ENCODE data around the gene LAMC3. TPM values are rescaled to one million over a fixed set of nuclear protein-coding genes. Genes with fewer than 3 reads are reported as not detected.

LAMC3 gene
- total RNA-seq, 2 donors from 2014 or later, result not detected

- peaks cover 2 to 7% of the 10 kb centered on the region in 2 donors for H3K27me3 Mint-ChIP-seq
- no peak for ATAC-seq
- no peaks in the 10 kb centered on the region for H3K4me1 Mint-ChIP-seq (ENCODE audit: low read depth in 2 of 2)
- no peaks in the 10 kb centered on the region for H3K9me3 Mint-ChIP-seq
- DNase-seq (ENCODE audit: low spot score), result no peak
- H3K4me3 Mint-ChIP-seq, result no peak overlapping the region
- no peak overlapping the region for H3K27ac Mint-ChIP-seq
- no peaks in the 10 kb centered on the region for H3K36me3 Mint-ChIP-seq
Measured at GRCh38 chr9:131117762-131118145, 108.8 kb downstream of the LAMC3 start.

GRCh38 chr9:131119600-131119999, 110.6 kb downstream of the LAMC3 start:
- Mint-ChIP-seq H3K4me3 (no peak overlapping the region), H3K36me3 (no peaks in the 10 kb centered on the region), H3K4me1 (ENCODE audit: low read depth in 2 of 2) (peaks cover 0 to under 1% of the 10 kb centered on the region in 2 donors), H3K27ac (no peak overlapping the region), H3K9me3 (no peaks in the 10 kb centered on the region), H3K27me3 (peaks cover 2 to 7% of the 10 kb centered on the region in 2 donors)
- ATAC-seq (no peak), DNase-seq (ENCODE audit: low spot score) (no peak)

DNA sequence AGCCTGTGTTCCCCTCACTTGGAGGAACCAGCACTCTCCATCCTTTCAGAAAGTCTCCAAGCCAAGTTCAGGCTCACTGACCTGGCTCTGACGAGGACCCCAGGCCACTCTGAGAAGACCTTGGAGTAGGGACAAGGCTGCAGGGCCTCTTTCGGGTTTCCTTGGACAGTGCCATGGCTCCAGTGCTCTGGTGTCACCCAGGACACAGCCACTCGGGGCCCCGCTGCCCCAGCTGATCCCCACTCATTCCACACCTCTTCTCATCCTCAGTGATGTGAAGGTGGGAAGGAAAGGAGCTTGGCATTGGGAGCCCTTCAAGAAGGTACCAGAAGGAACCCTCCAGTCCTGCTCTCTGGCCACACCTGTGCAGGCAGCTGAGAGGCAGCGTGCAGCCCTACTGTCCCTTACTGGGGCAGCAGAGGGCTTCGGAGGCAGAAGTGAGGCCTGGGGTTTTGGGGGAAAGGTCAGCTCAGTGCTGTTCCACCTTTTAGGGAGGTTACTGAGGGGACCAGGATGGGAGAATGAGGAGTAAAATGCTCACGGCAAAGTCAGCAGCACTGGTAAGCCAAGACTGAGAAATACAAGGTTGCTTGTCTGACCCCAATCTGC, 111.8 kb downstream of the LAMC3 start:
- Mint-ChIP-seq H3K36me3 (no peaks in the 10 kb centered on the region), H3K4me3 (no peak overlapping the region), H3K9me3 (no peaks in the 10 kb centered on the region), H3K4me1 (ENCODE audit: low read depth in 2 of 2) (peaks cover 9 to 10% of the 10 kb centered on the region in 2 donors), H3K27me3 (peaks cover 2 to 7% of the 10 kb centered on the region in 2 donors), H3K27ac (no peak overlapping the region)
- DNase-seq (ENCODE audit: low spot score) (no peak), ATAC-seq (no peak)

GRCh38 chr9:131121346-131121745, 112.4 kb downstream of the LAMC3 start:
- Mint-ChIP-seq H3K4me1 (ENCODE audit: low read depth in 2 of 2) (peaks cover 14 to 15% of the 10 kb centered on the region in 2 donors), H3K27ac (no peak overlapping the region), H3K9me3 (no peaks in the 10 kb centered on the region), H3K27me3 (peaks cover 2 to 7% of the 10 kb centered on the region in 2 donors), H3K36me3 (no peaks in the 10 kb centered on the region), H3K4me3 (no peak overlapping the region)
- DNase-seq (ENCODE audit: low spot score) (no peak), ATAC-seq (no peak)

- Mint-ChIP-seq H3K27ac (no peak overlapping the region), H3K9me3 (no peaks in the 10 kb centered on the region), H3K36me3 (no peaks in the 10 kb centered on the region), H3K4me3 (no peak overlapping the region), H3K27me3 (peaks cover 2 to 7% of the 10 kb centered on the region in 2 donors), H3K4me1 (ENCODE audit: low read depth in 2 of 2) (peaks cover 14 to 16% of the 10 kb centered on the region in 2 donors)
- DNase-seq (ENCODE audit: low spot score) (no peak), ATAC-seq (no peak)
Measured at GRCh38 chr9:131122158-131122557, 113.2 kb downstream of the LAMC3 start.

DNA sequence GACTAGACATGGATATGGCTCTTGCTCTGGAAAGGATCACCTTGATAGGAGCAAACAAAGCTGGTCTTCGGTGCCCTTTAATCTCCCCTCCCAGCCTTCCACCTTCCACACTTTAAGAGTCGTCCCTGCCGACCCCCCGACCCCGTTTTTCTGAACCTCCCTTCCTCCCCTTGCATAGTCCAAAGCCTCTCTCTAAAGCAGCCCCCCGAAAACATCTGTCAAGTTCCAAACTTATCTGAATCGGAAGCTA, 116.0 kb downstream of the LAMC3 start:
- no peak for ATAC-seq
- Mint-ChIP-seq H3K27me3 (peaks cover 0 to 2% of the 10 kb centered on the region in 2 donors), H3K4me1 (ENCODE audit: low read depth in 2 of 2) (peaks cover 14 to 22% of the 10 kb centered on the region in 2 donors)

DNA sequence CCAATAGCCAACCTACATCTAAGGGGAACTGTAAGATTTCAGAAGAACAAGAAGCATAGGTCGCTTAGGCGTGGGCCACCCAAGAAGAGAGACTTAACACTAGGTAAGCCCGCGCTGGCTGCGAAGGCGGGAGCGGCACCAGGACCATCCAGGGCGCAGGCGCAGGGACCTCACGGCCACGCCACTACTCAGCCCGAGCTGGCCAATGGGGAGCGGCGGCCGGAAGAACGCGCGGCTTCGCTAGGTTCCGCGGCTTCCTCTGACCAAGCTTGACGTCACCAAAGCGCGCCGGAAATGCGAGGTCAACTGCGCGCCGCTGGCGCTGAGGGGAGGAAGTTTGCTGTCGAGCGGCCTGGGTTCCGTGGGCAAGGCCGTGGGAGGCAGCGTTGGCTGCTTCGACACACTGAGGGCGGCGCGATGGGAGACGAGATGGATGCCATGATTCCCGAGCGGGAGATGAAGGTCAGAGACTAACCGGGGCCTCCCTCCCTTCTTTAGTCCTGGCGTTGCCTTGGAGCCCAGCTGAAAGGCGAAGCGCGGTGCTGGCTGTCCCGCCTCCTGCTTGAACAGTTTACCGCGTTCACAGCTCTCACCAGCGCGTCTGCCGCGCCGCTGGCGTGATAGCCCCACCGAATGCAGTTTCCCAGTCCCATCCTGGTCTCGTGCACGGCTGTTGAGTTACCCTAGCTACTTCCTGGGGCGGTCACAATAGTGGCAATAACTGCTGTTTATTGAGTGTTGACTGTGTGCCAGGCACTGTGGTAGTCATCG, 116.5 kb downstream of the LAMC3 start, which contains the start of gene NUP214:
NUP214 (plus strand) TSS at position 299 of the 771 bp plus-strand sequence; CDS start at position 418, 119 bp downstream.
- peaks cover 22% of the 10 kb centered on the region for H3K36me3 Mint-ChIP-seq
- H3K4me3 Mint-ChIP-seq, result peak within 1 kb of the TSS; percentile 98
- no peaks in the 10 kb centered on the region for H3K9me3 Mint-ChIP-seq
- peak; percentile 100 for DNase-seq (ENCODE audit: low spot score)
- peak; percentile 99 for ATAC-seq
- peak within 1 kb of the TSS; percentile 94 to 97 for H3K27ac Mint-ChIP-seq
- no peaks in the 10 kb centered on the region for H3K27me3 Mint-ChIP-seq
- H3K4me1 Mint-ChIP-seq (ENCODE audit: low read depth in 2 of 2), result peaks cover 14 to 22% of the 10 kb centered on the region in 2 donors

More for the DNA sequence above, 116.0 kb downstream of the LAMC3 start:
- peak overlapping the region; percentile 98 for H3K4me3 Mint-ChIP-seq
- DNase-seq (ENCODE audit: low spot score), result no peak
- no peaks in the 10 kb centered on the region for H3K9me3 Mint-ChIP-seq
- H3K27ac Mint-ChIP-seq, result peak overlapping the region; percentile 94 to 97
- peaks cover 22% of the 10 kb centered on the region for H3K36me3 Mint-ChIP-seq

- Mint-ChIP-seq H3K9me3 (no peaks in the 10 kb centered on the region), H3K4me3 (peak overlapping the region; percentile 98), H3K27ac (peak overlapping the region; percentile 94 to 97), H3K27me3 (no peaks in the 10 kb centered on the region), H3K36me3 (peaks cover 22% of the 10 kb centered on the region), H3K4me1 (ENCODE audit: low read depth in 2 of 2) (peaks cover 14 to 22% of the 10 kb centered on the region in 2 donors)
- DNase-seq (ENCODE audit: low spot score) (no peak), ATAC-seq (no peak)
Measured at GRCh38 chr9:131126059-131126426, 117.1 kb downstream of the LAMC3 start.

GRCh38 chr9:131129183-131129582, 120.2 kb downstream of the LAMC3 start:
- ATAC-seq, result no peak
- DNase-seq (ENCODE audit: low spot score), result no peak
- no peak overlapping the region for H3K4me3 Mint-ChIP-seq
- peaks cover 14 to 22% of the 10 kb centered on the region in 2 donors for H3K4me1 Mint-ChIP-seq (ENCODE audit: low read depth in 2 of 2)
- H3K27me3 Mint-ChIP-seq, result no peaks in the 10 kb centered on the region
- no peak overlapping the region for H3K27ac Mint-ChIP-seq
- H3K36me3 Mint-ChIP-seq, result peaks cover 34% of the 10 kb centered on the region
- no peaks in the 10 kb centered on the region for H3K9me3 Mint-ChIP-seq

DNA sequence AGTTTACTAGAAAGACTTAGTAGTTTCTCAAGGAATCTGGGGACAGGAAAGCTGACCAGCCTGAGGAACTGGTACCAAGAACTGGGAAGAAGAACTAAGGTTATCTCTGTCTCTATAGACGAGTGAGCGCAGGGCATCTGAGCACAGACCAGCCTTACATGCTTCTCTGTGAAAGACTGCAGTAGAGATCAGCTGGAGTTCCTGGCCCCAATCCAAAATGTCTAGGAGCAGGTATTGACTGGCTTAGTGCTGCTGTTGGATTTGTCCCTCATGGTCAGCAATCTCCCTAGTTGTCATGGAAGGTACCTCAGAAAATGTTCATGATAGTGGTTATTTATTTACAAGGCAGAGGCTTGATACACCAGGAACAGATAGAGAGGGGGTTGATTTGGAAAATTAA, 129.7 kb downstream of the LAMC3 start:
- Mint-ChIP-seq H3K27ac (no peak overlapping the region), H3K4me3 (no peak overlapping the region), H3K4me1 (ENCODE audit: low read depth in 2 of 2) (no peaks in the 10 kb centered on the region), H3K27me3 (no peaks in the 10 kb centered on the region), H3K9me3 (no peaks in the 10 kb centered on the region), H3K36me3 (peaks cover 38% of the 10 kb centered on the region)
- DNase-seq (ENCODE audit: low spot score), result no peak
- ATAC-seq, result no peak

GRCh38 chr9:131140112-131140511, 131.1 kb downstream of the LAMC3 start:
- Mint-ChIP-seq H3K36me3 (peaks cover 42% of the 10 kb centered on the region), H3K4me3 (no peak overlapping the region), H3K4me1 (ENCODE audit: low read depth in 2 of 2) (peaks cover 0 to 5% of the 10 kb centered on the region in 2 donors), H3K9me3 (no peaks in the 10 kb centered on the region), H3K27ac (no peak overlapping the region), H3K27me3 (no peaks in the 10 kb centered on the region)
- no peak for DNase-seq (ENCODE audit: low spot score)
- ATAC-seq, result no peak

GRCh38 chr9:131140550-131140949, 131.6 kb downstream of the LAMC3 start:
- Mint-ChIP-seq H3K9me3 (no peaks in the 10 kb centered on the region), H3K27me3 (no peaks in the 10 kb centered on the region), H3K36me3 (peaks cover 46% of the 10 kb centered on the region), H3K4me1 (ENCODE audit: low read depth in 2 of 2) (peaks cover 0 to 5% of the 10 kb centered on the region in 2 donors), H3K27ac (no peak overlapping the region), H3K4me3 (no peak overlapping the region)
- ATAC-seq (no peak), DNase-seq (ENCODE audit: low spot score) (no peak)

DNA sequence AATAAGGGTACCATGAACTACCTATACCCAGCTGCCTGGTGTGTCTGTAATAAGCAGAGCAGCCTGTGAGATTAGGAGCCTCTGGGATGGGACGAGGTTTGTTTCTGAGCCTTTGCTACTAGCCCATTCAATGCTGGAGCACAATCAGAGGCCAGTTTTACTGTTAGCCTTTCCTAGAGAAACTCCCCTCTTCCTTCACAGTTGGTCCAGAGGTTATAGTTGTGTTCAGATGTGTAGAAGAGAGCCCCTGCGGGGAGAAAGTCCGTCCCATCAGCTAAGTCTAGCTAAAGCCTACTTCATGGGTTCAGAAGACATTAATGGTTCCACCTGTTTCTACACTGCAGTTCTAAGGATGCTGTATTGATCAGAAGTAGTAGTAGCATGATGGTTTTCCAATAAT, 133.2 kb downstream of the LAMC3 start:
- Mint-ChIP-seq H3K27me3 (no peaks in the 10 kb centered on the region), H3K4me3 (no peak overlapping the region), H3K4me1 (ENCODE audit: low read depth in 2 of 2) (peaks cover 0 to 5% of the 10 kb centered on the region in 2 donors), H3K36me3 (peaks cover 44% of the 10 kb centered on the region), H3K9me3 (no peaks in the 10 kb centered on the region), H3K27ac (no peak overlapping the region)
- ATAC-seq, result no peak
- DNase-seq (ENCODE audit: low spot score), result no peak
